ENCODE measurements around the gene CCNE1.

The CCNE1 gene

GRCh38 chr19:29811125-29812079 lies at the start of gene CCNE1:
Gene CCNE1 (plus strand): TSS chr19:29811991. CDS start chr19:29812556, 565 bp downstream.
- peak; percentile 77 for DNase-seq (ENCODE audit: low spot score)

- DNase-seq (ENCODE audit: low spot score): no peak
Observed at GRCh38 chr19:29763196-29763595, 48.6 kb upstream of the CCNE1 start.

GRCh38 chr19:29764361-29764760 lies 47.4 kb upstream of the CCNE1 start:
- no peak for DNase-seq (ENCODE audit: low spot score)

GRCh38 chr19:29766100-29766499 lies 45.7 kb upstream of the CCNE1 start:
- no peak for DNase-seq (ENCODE audit: low spot score)

GRCh38 chr19:29767039-29767735 lies 44.6 kb upstream of the CCNE1 start:
- DNase-seq (ENCODE audit: low spot score): no peak

GRCh38 chr19:29768166-29768565 lies 43.6 kb upstream of the CCNE1 start:
- DNase-seq (ENCODE audit: low spot score): no peak

GRCh38 chr19:29769997-29770396 lies 41.8 kb upstream of the CCNE1 start:
- no peak for DNase-seq (ENCODE audit: low spot score)

GRCh38 chr19:29770648-29771047 lies 41.1 kb upstream of the CCNE1 start:
- no peak for DNase-seq (ENCODE audit: low spot score)

- DNase-seq (ENCODE audit: low spot score): peak; percentile 21
Observed at GRCh38 chr19:29771708-29772414, 39.9 kb upstream of the CCNE1 start.

- no peak for DNase-seq (ENCODE audit: low spot score)
Observed at GRCh38 chr19:29772696-29773095, 39.1 kb upstream of the CCNE1 start.

GRCh38 chr19:29773141-29773540 lies 38.6 kb upstream of the CCNE1 start:
- no peak for DNase-seq (ENCODE audit: low spot score)

GRCh38 chr19:29774126-29774525 lies 37.7 kb upstream of the CCNE1 start:
- no peak for DNase-seq (ENCODE audit: low spot score)

GRCh38 chr19:29777781-29778309 lies 33.9 kb upstream of the CCNE1 start:
- DNase-seq (ENCODE audit: low spot score): no peak

GRCh38 chr19:29779921-29780320 lies 31.9 kb upstream of the CCNE1 start:
- DNase-seq (ENCODE audit: low spot score): no peak

- DNase-seq (ENCODE audit: low spot score): no peak
Observed at GRCh38 chr19:29781386-29782259, 30.2 kb upstream of the CCNE1 start.

GRCh38 chr19:29782260-29782580 lies 29.6 kb upstream of the CCNE1 start:
- no peak for DNase-seq (ENCODE audit: low spot score)

GRCh38 chr19:29783627-29784190 lies 28.1 kb upstream of the CCNE1 start:
- DNase-seq (ENCODE audit: low spot score): no peak

- no peak for DNase-seq (ENCODE audit: low spot score)
Observed at GRCh38 chr19:29784598-29785223, 27.1 kb upstream of the CCNE1 start.

- DNase-seq (ENCODE audit: low spot score): no peak
Observed at GRCh38 chr19:29785360-29785759, 26.4 kb upstream of the CCNE1 start.

- DNase-seq (ENCODE audit: low spot score): no peak
Observed at GRCh38 chr19:29785955-29786589, 25.7 kb upstream of the CCNE1 start.
